ENCODE data around the gene AGPAT3. TPM values are rescaled to one million over a fixed set of nuclear protein-coding genes. Genes with fewer than 3 reads are reported as not detected.
"Not testable (repeated sequence)": the region's sequence is repeated elsewhere in the genome, so short reads cannot be mapped to it uniquely, and the experiment has no call there.

The AGPAT3 gene
- total RNA-seq, 1 donor from 2014 or later: 63.2 TPM

GRCh38 chr21:43818685-43819084, 46.3 kb upstream of the AGPAT3 start:
- H3K36me3 Mint-ChIP-seq (ENCODE audit: unreplicated experiment): no peaks in the 10 kb centered on the region
- no peak overlapping the region for H3K27ac Mint-ChIP-seq (ENCODE audit: unreplicated experiment)
- H3K4me1 Mint-ChIP-seq (ENCODE audit: unreplicated experiment): peaks cover 2% of the 10 kb centered on the region
- no peak overlapping the region for H3K4me3 Mint-ChIP-seq (ENCODE audit: unreplicated experiment)
- no peak for DNase-seq (ENCODE audit: extremely low spot score, unreplicated experiment)
- TF ChIP-seq CTCF (IDR thresholded peaks at IDR 0.05): no peak
- no peaks in the 10 kb centered on the region for H3K27me3 Mint-ChIP-seq (ENCODE audit: unreplicated experiment)
- peaks cover 7% of the 10 kb centered on the region for H3K9me3 Mint-ChIP-seq (ENCODE audit: unreplicated experiment)

- H3K27me3 Mint-ChIP-seq (ENCODE audit: unreplicated experiment): no peaks in the 10 kb centered on the region
- peaks cover 7% of the 10 kb centered on the region for H3K9me3 Mint-ChIP-seq (ENCODE audit: unreplicated experiment)
- no peak overlapping the region for H3K4me3 Mint-ChIP-seq (ENCODE audit: unreplicated experiment)
- H3K27ac Mint-ChIP-seq (ENCODE audit: unreplicated experiment): no peak overlapping the region
- no peak for DNase-seq (ENCODE audit: extremely low spot score, unreplicated experiment)
- TF ChIP-seq CTCF (IDR thresholded peaks at IDR 0.05): no peak
- peaks cover 5% of the 10 kb centered on the region for H3K4me1 Mint-ChIP-seq (ENCODE audit: unreplicated experiment)
- H3K36me3 Mint-ChIP-seq (ENCODE audit: unreplicated experiment): no peaks in the 10 kb centered on the region
These were observed 45.3 kb upstream of the AGPAT3 start for GRCh38 chr21:43819511-43820405.

DNA sequence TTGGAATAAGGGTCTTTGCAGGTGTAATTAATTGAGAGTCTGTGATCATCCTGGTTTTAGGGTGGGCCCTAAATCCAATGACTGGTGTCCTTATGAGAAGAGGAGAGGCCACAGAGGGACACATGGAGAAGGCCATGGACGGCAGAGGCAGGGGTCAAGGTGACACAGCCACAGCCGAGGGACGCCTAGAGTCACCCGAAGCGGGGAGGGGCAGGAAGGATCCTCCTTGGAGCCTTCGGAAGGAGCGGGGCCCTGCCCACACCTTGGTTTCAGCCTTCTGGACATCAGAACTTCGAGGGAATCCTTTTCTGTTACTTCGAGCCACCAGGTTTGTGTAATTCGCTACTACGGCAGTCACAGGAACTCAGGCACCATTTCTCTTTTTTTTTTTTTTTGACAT, 44.6 kb upstream of the AGPAT3 start:
- peaks cover 3% of the 10 kb centered on the region for H3K4me1 Mint-ChIP-seq (ENCODE audit: unreplicated experiment)
- no peak overlapping the region for H3K27ac Mint-ChIP-seq (ENCODE audit: unreplicated experiment)
- H3K27me3 Mint-ChIP-seq (ENCODE audit: unreplicated experiment): no peaks in the 10 kb centered on the region

GRCh38 chr21:43822166-43822565, 42.9 kb upstream of the AGPAT3 start:
- not testable (repeated sequence) for H3K36me3 Mint-ChIP-seq (ENCODE audit: unreplicated experiment)

More for the DNA sequence above, 44.6 kb upstream of the AGPAT3 start:
- H3K9me3 Mint-ChIP-seq (ENCODE audit: unreplicated experiment): peaks cover 7% of the 10 kb centered on the region
- H3K4me3 Mint-ChIP-seq (ENCODE audit: unreplicated experiment): no peak overlapping the region
- no peaks in the 10 kb centered on the region for H3K36me3 Mint-ChIP-seq (ENCODE audit: unreplicated experiment)
- DNase-seq (ENCODE audit: extremely low spot score, unreplicated experiment): no peak
- no peak for TF ChIP-seq CTCF (IDR thresholded peaks at IDR 0.05)

GRCh38 chr21:43822741-43823140, 42.3 kb upstream of the AGPAT3 start:
- not testable (repeated sequence) for H3K27me3 Mint-ChIP-seq (ENCODE audit: unreplicated experiment); H3K36me3 Mint-ChIP-seq (ENCODE audit: unreplicated experiment); H3K27ac Mint-ChIP-seq (ENCODE audit: unreplicated experiment); H3K4me1 Mint-ChIP-seq (ENCODE audit: unreplicated experiment); H3K4me3 Mint-ChIP-seq (ENCODE audit: unreplicated experiment); H3K9me3 Mint-ChIP-seq (ENCODE audit: unreplicated experiment); DNase-seq (ENCODE audit: extremely low spot score, unreplicated experiment)

More at GRCh38 chr21:43822166-43822565, 42.9 kb upstream of the AGPAT3 start:
- not testable (repeated sequence) for H3K27ac Mint-ChIP-seq (ENCODE audit: unreplicated experiment); H3K9me3 Mint-ChIP-seq (ENCODE audit: unreplicated experiment); H3K4me3 Mint-ChIP-seq (ENCODE audit: unreplicated experiment); DNase-seq (ENCODE audit: extremely low spot score, unreplicated experiment); H3K27me3 Mint-ChIP-seq (ENCODE audit: unreplicated experiment); H3K4me1 Mint-ChIP-seq (ENCODE audit: unreplicated experiment)

All from osteocyte (in vitro differentiated cells).